ENCODE results near the gene PPM1M.

DNA sequence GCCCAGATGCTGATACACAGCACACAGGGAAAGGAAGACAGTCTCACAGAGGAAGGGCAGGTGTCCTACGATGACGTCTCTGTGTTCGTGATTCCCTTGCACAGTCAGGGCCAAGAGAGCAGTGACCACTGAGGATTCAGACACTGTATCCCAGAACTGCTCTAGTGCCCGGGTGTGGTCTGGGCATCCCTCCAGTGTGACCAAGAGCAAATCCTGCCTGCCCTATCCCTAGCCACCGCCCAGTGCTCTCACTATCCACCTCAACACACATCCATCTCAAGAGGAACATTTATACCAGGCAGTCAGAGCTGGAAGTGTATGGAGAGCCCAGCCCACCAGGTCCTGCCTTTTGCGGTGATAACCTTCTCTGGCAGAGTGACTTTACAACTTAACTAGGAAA lies 4.1 kb downstream of the PPM1M start:
- TF ChIP-seq TOX (CRISPR knock-in tag; IDR thresholded peaks at IDR 0.05; ENCODE audit: borderline replicate concordance) = no peak
- no peak for TF ChIP-seq RARB (CRISPR knock-in tag; IDR thresholded peaks at IDR 0.05)
- TF ChIP-seq ZFP3 (CRISPR knock-in tag; IDR thresholded peaks at IDR 0.05) = no peak
- TF ChIP-seq CSDC2 (CRISPR knock-in tag; IDR thresholded peaks at IDR 0.05) = no peak
- TF ChIP-seq TCF4 (CRISPR knock-in tag; IDR thresholded peaks at IDR 0.05; ENCODE audit: borderline replicate concordance) = no peak
- TF ChIP-seq, protein P1, sequence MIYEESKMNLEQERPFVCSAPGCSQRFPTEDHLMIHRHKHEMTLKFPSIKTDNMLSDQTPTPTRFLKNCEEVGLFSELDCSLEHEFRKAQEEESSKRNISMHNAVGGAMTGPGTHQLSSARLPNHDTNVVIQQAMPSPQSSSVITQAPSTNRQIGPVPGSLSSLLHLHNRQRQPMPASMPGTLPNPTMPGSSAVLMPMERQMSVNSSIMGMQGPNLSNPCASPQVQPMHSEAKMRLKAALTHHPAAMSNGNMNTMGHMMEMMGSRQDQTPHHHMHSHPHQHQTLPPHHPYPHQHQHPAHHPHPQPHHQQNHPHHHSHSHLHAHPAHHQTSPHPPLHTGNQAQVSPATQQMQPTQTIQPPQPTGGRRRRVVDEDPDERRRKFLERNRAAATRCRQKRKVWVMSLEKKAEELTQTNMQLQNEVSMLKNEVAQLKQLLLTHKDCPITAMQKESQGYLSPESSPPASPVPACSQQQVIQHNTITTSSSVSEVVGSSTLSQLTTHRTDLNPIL (CRISPR knock-in tag; IDR thresholded peaks at IDR 0.05; ENCODE audit: low read depth) = no peak
- TF ChIP-seq ZNF70 (CRISPR knock-in tag; IDR thresholded peaks at IDR 0.05) = no peak
- no peak for TF ChIP-seq OSR1 (CRISPR knock-in tag; IDR thresholded peaks at IDR 0.05)
- TF ChIP-seq, protein P2, sequence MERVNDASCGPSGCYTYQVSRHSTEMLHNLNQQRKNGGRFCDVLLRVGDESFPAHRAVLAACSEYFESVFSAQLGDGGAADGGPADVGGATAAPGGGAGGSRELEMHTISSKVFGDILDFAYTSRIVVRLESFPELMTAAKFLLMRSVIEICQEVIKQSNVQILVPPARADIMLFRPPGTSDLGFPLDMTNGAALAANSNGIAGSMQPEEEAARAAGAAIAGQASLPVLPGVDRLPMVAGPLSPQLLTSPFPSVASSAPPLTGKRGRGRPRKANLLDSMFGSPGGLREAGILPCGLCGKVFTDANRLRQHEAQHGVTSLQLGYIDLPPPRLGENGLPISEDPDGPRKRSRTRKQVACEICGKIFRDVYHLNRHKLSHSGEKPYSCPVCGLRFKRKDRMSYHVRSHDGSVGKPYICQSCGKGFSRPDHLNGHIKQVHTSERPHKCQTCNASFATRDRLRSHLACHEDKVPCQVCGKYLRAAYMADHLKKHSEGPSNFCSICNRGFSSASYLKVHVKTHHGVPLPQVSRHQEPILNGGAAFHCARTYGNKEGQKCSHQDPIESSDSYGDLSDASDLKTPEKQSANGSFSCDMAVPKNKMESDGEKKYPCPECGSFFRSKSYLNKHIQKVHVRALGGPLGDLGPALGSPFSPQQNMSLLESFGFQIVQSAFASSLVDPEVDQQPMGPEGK (CRISPR knock-in tag; IDR thresholded peaks at IDR 0.05; ENCODE audit: borderline replicate concordance) = no peak
- TF ChIP-seq, protein P3, sequence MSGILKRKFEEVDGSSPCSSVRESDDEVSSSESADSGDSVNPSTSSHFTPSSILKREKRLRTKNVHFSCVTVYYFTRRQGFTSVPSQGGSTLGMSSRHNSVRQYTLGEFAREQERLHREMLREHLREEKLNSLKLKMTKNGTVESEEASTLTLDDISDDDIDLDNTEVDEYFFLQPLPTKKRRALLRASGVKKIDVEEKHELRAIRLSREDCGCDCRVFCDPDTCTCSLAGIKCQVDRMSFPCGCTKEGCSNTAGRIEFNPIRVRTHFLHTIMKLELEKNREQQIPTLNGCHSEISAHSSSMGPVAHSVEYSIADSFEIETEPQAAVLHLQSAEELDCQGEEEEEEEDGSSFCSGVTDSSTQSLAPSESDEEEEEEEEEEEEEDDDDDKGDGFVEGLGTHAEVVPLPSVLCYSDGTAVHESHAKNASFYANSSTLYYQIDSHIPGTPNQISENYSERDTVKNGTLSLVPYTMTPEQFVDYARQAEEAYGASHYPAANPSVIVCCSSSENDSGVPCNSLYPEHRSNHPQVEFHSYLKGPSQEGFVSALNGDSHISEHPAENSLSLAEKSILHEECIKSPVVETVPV (CRISPR knock-in tag; IDR thresholded peaks at IDR 0.05) = no peak
- TF ChIP-seq ISL1 (CRISPR knock-in tag; IDR thresholded peaks at IDR 0.05) = no peak

All from SK-N-SH treated with all-trans-retinoic acid at 6 μM for 48 hours (cell line).